Liver (tissue), 9 donors: ENCODE data around the gene SHTN1. TPM values are rescaled to one million over a fixed set of nuclear protein-coding genes. Genes with fewer than 3 reads are reported as not detected.

Experiments
- DNase-seq: peaks from one replicate; pipeline ENCODE4 v3.0.0-alpha.2; 2017; ENCODE audit warnings: low spot score
- H3K27ac ChIP-seq, 2 donors: one replicate each; pipeline ENCODE4 v1.7.0; 2013; ENCODE audit warnings: inconsistent platforms in 2 of 2, low read length in 2 of 2, control low read depth in 1 of 2, low read depth in 1 of 2, mild to moderate bottlenecking in 1 of 2
- H3K27me3 ChIP-seq, 4 donors: one replicate each; pipeline versions ENCODE4 v1.6.1 to v1.7.0; 2013; ENCODE audit warnings: low read length in 3 of 4, inconsistent platforms in 1 of 4, mild to moderate bottlenecking in 1 of 4, moderate library complexity in 1 of 4; ENCODE audit not compliant: control insufficient read depth in 4 of 4, insufficient read depth in 4 of 4
- H3K36me3 ChIP-seq, 4 donors: one replicate each; pipeline versions ENCODE4 v1.6.1 to v1.7.0; 2013; ENCODE audit warnings: low read length in 3 of 4, mild to moderate bottlenecking in 3 of 4, low read depth in 1 of 4, moderate library complexity in 1 of 4; ENCODE audit not compliant: control insufficient read depth in 4 of 4, insufficient read depth in 3 of 4
- H3K4me1 ChIP-seq, 4 donors: one replicate each; pipeline versions ENCODE4 v1.6.1 to v1.7.0; 2013; ENCODE audit warnings: low read length in 3 of 4, mild to moderate bottlenecking in 3 of 4, moderate library complexity in 1 of 4; ENCODE audit not compliant: control insufficient read depth in 4 of 4, insufficient read depth in 4 of 4
- H3K4me3 ChIP-seq, 3 donors: one replicate each; pipeline versions ENCODE4 v1.6.1 to v1.7.0; 2013; ENCODE audit warnings: low read length in 3 of 3, control low read depth in 1 of 3, low read depth in 1 of 3, mild to moderate bottlenecking in 1 of 3
- H3K9ac ChIP-seq, 2 donors: one replicate each; pipeline ENCODE4 v1.7.0; 2013; ENCODE audit warnings: low read length in 2 of 2, mild to moderate bottlenecking in 2 of 2, moderate library complexity in 2 of 2, control low read depth in 1 of 2, low read depth in 1 of 2
- H3K9me3 ChIP-seq, 4 donors: one replicate each; pipeline versions ENCODE4 v1.6.1 to v1.7.0; 2013; ENCODE audit warnings: low read length in 3 of 4; ENCODE audit not compliant: control insufficient read depth in 4 of 4
- ATF3 ChIP-seq: IDR thresholded peaks from 2 replicates; pipeline ENCODE4 v1.6.1; 2016; ENCODE audit warnings: antibody characterized with exemption
- EGR1 ChIP-seq, 2 donors: IDR thresholded peaks; 2 replicates each; pipeline ENCODE4 v1.6.1; 2016 to 2018; ENCODE audit warnings: antibody characterized with exemption in 2 of 2, low read depth in 2 of 2
- FOXA1 ChIP-seq: IDR thresholded peaks from 2 replicates; pipeline ENCODE4 v1.6.1; 2016; ENCODE audit warnings: antibody characterized with exemption
- FOXA2 ChIP-seq: IDR thresholded peaks from 2 replicates; pipeline ENCODE4 v1.6.1; 2016; ENCODE audit warnings: antibody characterized with exemption
- JUND ChIP-seq, 2 donors: IDR thresholded peaks; 2 replicates each; pipeline ENCODE4 v1.6.1; 2016; ENCODE audit warnings: antibody characterized with exemption in 2 of 2
- NR2F2 ChIP-seq: IDR thresholded peaks from 2 replicates; pipeline ENCODE4 v1.6.1; 2016; ENCODE audit warnings: antibody characterized with exemption
- RAD21 ChIP-seq, 2 donors: IDR thresholded peaks; 2 replicates each; pipeline ENCODE4 v1.6.1; 2016; ENCODE audit warnings: antibody characterized with exemption in 2 of 2, mild to moderate bottlenecking in 2 of 2
- RXRA ChIP-seq, 2 donors: IDR thresholded peaks; 2 replicates each; pipeline ENCODE4 v1.6.1; 2017 to 2018; ENCODE audit warnings: antibody characterized with exemption in 2 of 2, mild to moderate bottlenecking in 1 of 2
- SP1 ChIP-seq: IDR thresholded peaks from 2 replicates; pipeline ENCODE4 v1.6.1; 2018; ENCODE audit warnings: antibody characterized with exemption, mild to moderate bottlenecking
- YY1 ChIP-seq: IDR thresholded peaks from 2 replicates; pipeline ENCODE4 v1.6.1; 2016; ENCODE audit warnings: antibody characterized with exemption, mild to moderate bottlenecking
- ZBTB33 ChIP-seq: IDR thresholded peaks from 2 replicates; pipeline ENCODE4 v1.6.1; 2016; ENCODE audit warnings: antibody characterized with exemption
- WGBS: extraction: QIAGEN DNeasy Blood & Tissue Kit; methylation state at CpG from one replicate; pipeline ENCODE4 v1.1.7; 2013; 5-methylcytosine and 5-hydroxymethylcytosine counted together
- polyA plus RNA-seq, 2 donors: library from polyadenylated mRNA; stranded (reverse) in 1 of 2; unstranded in 1 of 2; fragments of 200-250 nt in 1 of 2; fragments of >200 nt in 1 of 2; fragmentation: Nextera tagmentation in 1 of 2; extraction: Ambion mirVana in 1 of 2; gene quantifications; one replicate each; pipeline versions ENCODE4 v1.2.1 to v1.2.3, GENCODE V29; 2013 to 2015
- total RNA-seq, 2 donors: library from RNA; depleted of rRNA; stranded (reverse); fragments of >200 nt; gene quantifications; one replicate each; pipeline ENCODE4 v1.2.3, GENCODE V29; 2014
- TF ChIP-seq, protein P1 (sequence below): IDR thresholded peaks from 2 replicates; pipeline ENCODE4 v1.6.1; 2016; ENCODE audit warnings: antibody characterized with exemption, mild to moderate bottlenecking
- TF ChIP-seq, protein P2 (sequence below): IDR thresholded peaks from 2 replicates; pipeline ENCODE4 v1.6.1; 2016; ENCODE audit warnings: antibody characterized with exemption
- donor health status: healthy.
- donor health status: healthy.
- donor health status: healthy.
- donor health status: healthy.
- donor health status: healthy.

Gene SHTN1
- total and polyA plus RNA-seq, 4 donors = 3.2 to 11.7 (median 10.3) TPM

DNA sequence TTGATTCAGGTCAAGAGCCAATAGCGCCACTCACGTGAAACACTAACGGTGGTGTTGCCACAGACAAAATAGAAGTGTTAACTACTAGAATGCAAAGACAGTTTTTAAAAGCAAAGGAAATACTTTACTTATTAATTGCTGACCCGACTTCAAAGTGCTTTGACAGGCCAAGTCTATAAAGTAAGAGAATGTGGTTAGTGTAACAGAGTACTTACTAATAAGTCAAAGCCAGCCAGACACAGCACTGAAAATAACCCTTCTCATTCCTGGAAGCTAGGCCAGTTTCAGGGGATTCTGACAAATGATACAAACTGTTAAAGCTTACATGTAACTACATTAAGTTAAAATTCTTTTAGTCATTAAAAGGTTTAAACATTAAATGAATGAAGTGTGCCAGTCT lies 105.4 kb downstream of the SHTN1 start:
- H3K9ac ChIP-seq = no peak overlapping the region
- no peak for DNase-seq
- no peak overlapping the region for H3K4me3 ChIP-seq
- H3K9me3 ChIP-seq = no peaks in the 10 kb centered on the region
- H3K36me3 ChIP-seq = peaks cover 3 to 12% (median 7%) of the 10 kb centered on the region in 4 donors
- H3K27me3 ChIP-seq = no peaks in the 10 kb centered on the region
- H3K4me1 ChIP-seq = peaks cover 0 to 1% (median 0%) of the 10 kb centered on the region in 4 donors
- no peak overlapping the region for H3K27ac ChIP-seq
- 83% methylated on average over 4 of the region's 4 CpGs for WGBS
- TF ChIP-seq JUND (IDR thresholded peaks at IDR 0.05) (no peak), EGR1 (IDR thresholded peaks at IDR 0.05; ENCODE audit: low read depth in 2 of 2) (no peak), ATF3 (no peak), SP1 (no peak), FOXA2 (no peak), RAD21 (IDR thresholded peaks at IDR 0.05) (no peak), NR2F2 (no peak)
- TF ChIP-seq, protein P1, sequence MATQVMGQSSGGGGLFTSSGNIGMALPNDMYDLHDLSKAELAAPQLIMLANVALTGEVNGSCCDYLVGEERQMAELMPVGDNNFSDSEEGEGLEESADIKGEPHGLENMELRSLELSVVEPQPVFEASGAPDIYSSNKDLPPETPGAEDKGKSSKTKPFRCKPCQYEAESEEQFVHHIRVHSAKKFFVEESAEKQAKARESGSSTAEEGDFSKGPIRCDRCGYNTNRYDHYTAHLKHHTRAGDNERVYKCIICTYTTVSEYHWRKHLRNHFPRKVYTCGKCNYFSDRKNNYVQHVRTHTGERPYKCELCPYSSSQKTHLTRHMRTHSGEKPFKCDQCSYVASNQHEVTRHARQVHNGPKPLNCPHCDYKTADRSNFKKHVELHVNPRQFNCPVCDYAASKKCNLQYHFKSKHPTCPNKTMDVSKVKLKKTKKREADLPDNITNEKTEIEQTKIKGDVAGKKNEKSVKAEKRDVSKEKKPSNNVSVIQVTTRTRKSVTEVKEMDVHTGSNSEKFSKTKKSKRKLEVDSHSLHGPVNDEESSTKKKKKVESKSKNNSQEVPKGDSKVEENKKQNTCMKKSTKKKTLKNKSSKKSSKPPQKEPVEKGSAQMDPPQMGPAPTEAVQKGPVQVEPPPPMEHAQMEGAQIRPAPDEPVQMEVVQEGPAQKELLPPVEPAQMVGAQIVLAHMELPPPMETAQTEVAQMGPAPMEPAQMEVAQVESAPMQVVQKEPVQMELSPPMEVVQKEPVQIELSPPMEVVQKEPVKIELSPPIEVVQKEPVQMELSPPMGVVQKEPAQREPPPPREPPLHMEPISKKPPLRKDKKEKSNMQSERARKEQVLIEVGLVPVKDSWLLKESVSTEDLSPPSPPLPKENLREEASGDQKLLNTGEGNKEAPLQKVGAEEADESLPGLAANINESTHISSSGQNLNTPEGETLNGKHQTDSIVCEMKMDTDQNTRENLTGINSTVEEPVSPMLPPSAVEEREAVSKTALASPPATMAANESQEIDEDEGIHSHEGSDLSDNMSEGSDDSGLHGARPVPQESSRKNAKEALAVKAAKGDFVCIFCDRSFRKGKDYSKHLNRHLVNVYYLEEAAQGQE = no peak
- TF ChIP-seq, protein P2, sequence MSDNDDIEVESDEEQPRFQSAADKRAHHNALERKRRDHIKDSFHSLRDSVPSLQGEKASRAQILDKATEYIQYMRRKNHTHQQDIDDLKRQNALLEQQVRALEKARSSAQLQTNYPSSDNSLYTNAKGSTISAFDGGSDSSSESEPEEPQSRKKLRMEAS = no peak

DNA sequence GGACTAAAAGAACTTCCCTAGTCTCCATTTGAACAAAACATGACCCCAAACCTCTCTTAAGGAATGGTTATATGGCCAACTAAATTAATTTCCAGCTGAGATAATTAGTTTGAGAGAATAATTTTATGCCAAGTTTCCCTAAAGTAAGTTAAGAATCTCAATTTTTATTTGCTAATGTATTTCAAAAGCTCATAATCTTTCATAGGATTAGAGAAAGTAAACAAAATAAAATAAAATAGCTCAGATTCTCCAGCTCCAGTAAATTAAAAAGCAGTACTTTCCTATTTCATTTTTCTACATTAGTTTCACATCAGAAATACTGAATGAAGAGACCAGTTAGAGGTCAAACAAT lies 111.3 kb downstream of the SHTN1 start:
- Histone ChIP-seq H3K27ac (no peak overlapping the region), H3K36me3 (peaks cover 0 to 1% (median 0%) of the 10 kb centered on the region in 4 donors), H3K27me3 (no peaks in the 10 kb centered on the region), H3K9ac (no peak overlapping the region), H3K4me1 (peaks cover 3 to 11% (median 7%) of the 10 kb centered on the region in 4 donors), H3K4me3 (no peak overlapping the region), H3K9me3 (no peaks in the 10 kb centered on the region)
- TF ChIP-seq JUND (IDR thresholded peaks at IDR 0.05) (no peak), FOXA1 (no peak), ATF3 (no peak), ZBTB33 (no peak), EGR1 (IDR thresholded peaks at IDR 0.05; ENCODE audit: low read depth in 2 of 2) (no peak), YY1 (no peak), RXRA (IDR thresholded peaks at IDR 0.05) (no peak)
- no peak for DNase-seq
